ENCODE measurements around the gene DCXR. TPM values are rescaled to one million over a fixed set of nuclear protein-coding genes. Genes with fewer than 3 reads are reported as not detected.

Gene DCXR
- total and polyA plus RNA-seq, 2 of the 13 experiments (the other 11 are each of a cell fraction or from before 2014, with no cell fraction given) = 287 to 311 TPM

DNA sequence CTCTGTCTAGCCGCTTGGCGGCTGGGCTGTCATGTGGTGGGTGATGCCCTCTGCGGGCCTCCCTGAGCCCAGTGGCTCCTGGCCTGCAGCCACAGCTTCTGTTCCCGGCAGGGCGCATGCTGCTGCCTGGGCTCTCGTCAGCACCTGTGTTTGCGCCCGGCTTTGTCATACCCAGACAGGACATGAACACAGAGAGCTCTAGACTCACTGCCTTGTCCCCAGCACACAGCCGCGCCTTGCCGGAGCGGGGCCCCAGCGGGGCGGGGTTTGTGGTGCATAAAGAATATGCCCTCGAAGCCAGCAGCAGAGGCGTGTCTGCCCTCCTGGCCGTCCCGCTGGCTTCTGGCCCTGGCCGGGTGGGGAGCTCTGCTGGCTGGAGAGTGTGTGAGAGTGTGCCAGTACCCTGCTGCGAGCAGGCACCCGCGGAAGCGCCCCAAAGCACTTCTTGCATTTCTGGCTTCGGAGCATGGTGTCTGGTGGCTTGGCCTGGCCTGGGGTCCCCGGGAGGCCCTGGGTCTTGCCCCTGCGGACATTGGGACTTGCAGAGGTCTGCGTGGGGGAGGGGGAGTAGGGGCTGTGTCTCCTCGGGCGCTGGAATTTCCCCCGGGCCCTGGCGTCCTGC, 45.7 kb downstream of the DCXR start (continued):
- peak; percentile 81 for TF ChIP-seq KDM2A (CRISPR knock-in tag; IDR thresholded peaks at IDR 0.05; ENCODE audit: borderline replicate concordance, low read depth)
- TF ChIP-seq ZNF10 (CRISPR knock-in tag; IDR thresholded peaks at IDR 0.05; ENCODE audit: borderline replicate concordance, low read depth) = no peak
- TF ChIP-seq RXRA (CRISPR knock-in tag; IDR thresholded peaks at IDR 0.05) = peak; percentile 55
- TF ChIP-seq ZNF773 (CRISPR knock-in tag; IDR thresholded peaks at IDR 0.05; ENCODE audit: borderline replicate concordance) = peak; percentile 79; the same call in 1 of the 2 replicates
- TF ChIP-seq ZNF652 (CRISPR knock-in tag; IDR thresholded peaks at IDR 0.05; ENCODE audit: borderline replicate concordance, low read depth) = peak; percentile 32; the same call in 1 of the 2 replicates
- 0 out of 2 replicates have a peak, but pooled peaks have one; percentile 38 for TF ChIP-seq DPF2 (CRISPR knock-in tag; IDR thresholded peaks at IDR 0.05; ENCODE audit: borderline replicate concordance, low read depth)
- peak; percentile 70; the same call in 1 of the 2 replicates for TF ChIP-seq KLF12 (CRISPR knock-in tag; IDR thresholded peaks at IDR 0.05; ENCODE audit: borderline replicate concordance)
- peak; percentile 28 for TF ChIP-seq SATB2 (CRISPR knock-in tag; IDR thresholded peaks at IDR 0.05)
- peak; percentile 98 for TF ChIP-seq PHF21A (CRISPR knock-in tag; IDR thresholded peaks at IDR 0.05)
- TF ChIP-seq ZNF337 (CRISPR knock-in tag; IDR thresholded peaks at IDR 0.05; ENCODE audit: borderline replicate concordance, low read depth) = 0 out of 2 replicates have a peak, but pooled peaks have one; percentile 60

DNA sequence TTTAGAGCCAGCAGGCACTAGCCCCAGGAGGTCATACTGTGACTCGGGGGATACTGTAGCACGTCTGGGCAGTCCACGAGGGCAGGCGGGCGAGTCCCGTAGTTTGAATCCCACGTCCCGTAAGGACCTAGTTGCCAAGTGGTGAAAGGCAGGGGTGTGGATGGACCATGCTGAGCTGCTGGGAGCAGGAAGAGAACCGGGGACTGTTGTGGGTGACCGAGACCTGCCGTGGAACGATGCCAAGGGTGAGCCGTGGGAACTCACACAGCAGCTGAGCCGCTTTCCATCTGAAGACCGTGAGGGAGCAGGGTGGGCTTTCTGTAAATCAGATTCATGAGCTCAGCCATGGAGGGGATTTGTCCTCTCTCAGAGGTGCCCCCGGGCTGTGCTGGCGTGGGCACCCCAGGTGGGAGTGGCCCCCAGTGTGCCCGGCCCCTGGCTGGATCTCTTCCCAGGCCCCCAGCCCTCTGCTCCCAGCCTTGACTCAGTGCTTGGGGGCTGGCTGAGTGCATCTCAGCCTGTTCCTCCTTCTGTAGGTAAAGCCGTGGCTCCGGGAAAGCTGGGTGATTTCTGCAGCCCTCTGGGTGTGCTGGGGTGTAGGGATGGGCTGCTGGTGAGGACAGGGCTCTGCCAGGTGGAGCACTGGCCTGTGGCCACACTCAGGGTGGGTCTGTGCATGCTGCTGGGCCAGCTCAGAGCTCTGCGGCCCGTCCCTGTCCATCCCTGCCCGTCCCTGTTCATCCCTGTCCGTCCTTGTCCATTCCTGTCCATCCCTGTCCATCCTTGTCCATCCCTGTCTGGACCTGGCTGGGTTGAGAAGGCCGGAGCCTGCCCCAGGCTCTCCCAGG, 46.4 kb downstream of the DCXR start:
- WGBS (ENCODE audit: low lambda C conversion rate) = 65% methylated on average over 25 of the region's 25 CpGs
- DNase-seq (ENCODE audit: low spot score) (no peak), FAIRE-seq (no peak), ATAC-seq (no peak)
- peak overlapping the region; percentile 97 for H3K27ac ChIP-seq (ENCODE audit: extremely low read length, insufficient read depth, low read length)
- BruUV-seq (replicated peaks) = no TSS peak
- no peaks in the 10 kb centered on the region for H4K20me1 ChIP-seq (ENCODE audit: insufficient read depth, low read length)
- peaks cover 41% of the 10 kb centered on the region for H3K79me2 ChIP-seq (ENCODE audit: insufficient read depth, low read length)
- peak overlapping the region; percentile 89 for H3K9ac ChIP-seq (ENCODE audit: insufficient read depth, low read depth, low read length)
- no peaks in the 10 kb centered on the region for H3K9me3 ChIP-seq (ENCODE audit: low read length)
- ChIA-PET CTCF (ENCODE audit: low intra/inter-chr PET ratio, low total read pairs) (interaction anchor here (1.4 to 2.7 kb wide), 4 partner anchors 9 to 31 kb away, joined by 3 to 33 read pairs (median 4); partner anchors contain the start of gene NOTUM), POLR2A (interaction anchor here (0.6 to 16.1 kb wide), 24 partner anchors 9 to 286 kb away, joined by 3 to 470 read pairs (median 8); partner anchors contain the start of genes ALYREF, ANAPC11, ASPSCR1 and CENPX)
- H3K4me3 ChIP-seq (replicated peaks in 1 of 3; ENCODE audit: insufficient read depth in 1 of 3, low read depth in 2 of 3, low read length in 3 of 3) = peak overlapping the region; percentile 29 to 69 (median 44); a peak in 5 of 6 replicates
- no peak overlapping the region for H2AFZ ChIP-seq (ENCODE audit: low read length)
- intact Hi-C loops (cut with micrococcal nuclease; ENCODE audit: unreplicated experiment) = loop anchor here (1.0 kb wide), 2 partner anchors 30 to 46 kb away; partner anchors contain the start of gene DCXR
- H3K27me3 ChIP-seq (ENCODE audit: control insufficient read depth in 1 of 2, insufficient read depth in 2 of 2, low read length in 2 of 2) = no peaks in the 10 kb centered on the region
- H3K36me3 ChIP-seq (replicated peaks in 1 of 2; ENCODE audit: control insufficient read depth in 1 of 2, insufficient read depth in 2 of 2, low read length in 2 of 2) = peaks cover 8 to 22% of the 10 kb centered on the region in 2 experiments; a peak in 4 of 5 replicates
- in situ Hi-C loops (cut with HindIII; ENCODE audit: extremely low pct_ligation_motif_present, low pct_unique_long_range_greater_than_20kb) = no loop called here
- H3K4me1 ChIP-seq (ENCODE audit: insufficient read depth, low read length) = peaks cover 63% of the 10 kb centered on the region
- peak overlapping the region; percentile 89 for H3K4me2 ChIP-seq (ENCODE audit: low read depth, low read length)
- TF ChIP-seq SSRP1 (CRISPR knock-in tag; IDR thresholded peaks at IDR 0.05) (peak; percentile 25; the same call in 1 of the 2 replicates), ZNF660 (CRISPR knock-in tag; IDR thresholded peaks at IDR 0.05; ENCODE audit: borderline replicate concordance, low read depth) (no peak), ZNF670 (CRISPR knock-in tag; IDR thresholded peaks at IDR 0.05; ENCODE audit: borderline replicate concordance) (no peak), ZNF263 (CRISPR knock-in tag; IDR thresholded peaks at IDR 0.05) (peak; percentile 58; the same call in 1 of the 2 replicates), GMEB1 (CRISPR knock-in tag; IDR thresholded peaks at IDR 0.05; ENCODE audit: borderline replicate concordance) (no peak)
